ENCODE results near the gene ROBO1.
"Not testable (repeated sequence)": the region's sequence is repeated elsewhere in the genome, so short reads cannot be mapped to it uniquely, and the experiment has no call there.

ROBO1 gene

DNA sequence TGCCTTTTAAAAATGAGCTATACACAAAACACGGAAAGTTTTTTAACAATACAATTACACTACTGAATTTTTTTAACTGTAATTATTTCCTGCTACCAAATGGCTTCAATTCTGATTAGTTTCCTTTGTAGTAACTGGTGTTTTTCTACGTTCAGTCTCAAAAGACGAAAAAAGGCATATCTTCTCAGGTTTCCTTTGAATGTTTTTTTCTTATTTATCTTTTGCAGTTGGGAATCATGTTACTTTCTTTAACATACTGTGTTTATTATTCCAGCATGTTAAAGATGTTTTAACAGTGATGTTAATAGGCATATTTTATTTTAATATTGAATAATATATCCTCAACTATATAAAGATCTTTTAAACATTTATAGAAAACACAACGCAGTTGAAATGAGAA lies 1055.5 kb downstream of the ROBO1 start:
- DNase-seq, result no peak

DNA sequence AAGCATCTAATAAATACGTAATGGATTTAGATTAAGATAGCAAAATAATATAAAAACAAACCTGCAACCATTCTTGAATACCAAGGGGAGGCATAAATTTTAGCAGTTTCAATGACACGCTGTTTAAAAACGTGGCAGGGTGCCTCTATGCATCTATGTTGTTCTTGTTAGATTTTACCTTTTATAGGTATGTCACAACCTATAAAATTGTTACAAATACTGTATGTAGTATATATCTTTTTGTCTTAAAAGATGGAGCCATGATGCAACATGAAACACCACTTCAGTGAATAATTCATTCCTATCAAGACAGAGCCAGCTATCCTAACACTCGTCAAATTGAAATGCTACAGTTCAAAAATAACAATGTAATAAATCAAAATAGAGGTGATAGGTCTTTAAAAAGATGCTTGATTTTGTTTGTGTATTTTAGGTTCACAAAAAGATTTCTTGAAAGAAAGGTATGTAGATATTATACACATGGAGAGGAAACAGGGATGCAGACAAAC lies 1059.2 kb downstream of the ROBO1 start:
- no peak for DNase-seq

DNA sequence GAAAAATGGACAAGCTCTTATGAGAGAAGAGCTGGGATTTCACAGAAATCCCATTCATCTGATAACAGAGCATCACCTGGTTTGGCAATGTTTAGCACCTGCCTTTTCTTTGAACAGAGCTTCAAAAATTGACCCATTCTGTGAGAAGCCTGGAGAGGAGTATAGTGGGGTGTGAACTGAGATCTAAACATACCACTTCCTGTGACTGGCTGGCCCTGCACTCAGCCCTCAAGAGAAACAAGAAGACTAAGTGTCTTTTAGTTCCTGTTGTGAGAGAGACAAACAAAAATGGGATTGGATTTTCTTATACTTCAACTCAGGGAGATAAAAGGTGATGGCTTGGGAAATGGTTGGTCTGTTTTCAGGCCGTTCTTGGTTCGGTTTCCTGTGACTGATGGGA lies 1060.2 kb downstream of the ROBO1 start:
- DNase-seq, result no peak

DNA sequence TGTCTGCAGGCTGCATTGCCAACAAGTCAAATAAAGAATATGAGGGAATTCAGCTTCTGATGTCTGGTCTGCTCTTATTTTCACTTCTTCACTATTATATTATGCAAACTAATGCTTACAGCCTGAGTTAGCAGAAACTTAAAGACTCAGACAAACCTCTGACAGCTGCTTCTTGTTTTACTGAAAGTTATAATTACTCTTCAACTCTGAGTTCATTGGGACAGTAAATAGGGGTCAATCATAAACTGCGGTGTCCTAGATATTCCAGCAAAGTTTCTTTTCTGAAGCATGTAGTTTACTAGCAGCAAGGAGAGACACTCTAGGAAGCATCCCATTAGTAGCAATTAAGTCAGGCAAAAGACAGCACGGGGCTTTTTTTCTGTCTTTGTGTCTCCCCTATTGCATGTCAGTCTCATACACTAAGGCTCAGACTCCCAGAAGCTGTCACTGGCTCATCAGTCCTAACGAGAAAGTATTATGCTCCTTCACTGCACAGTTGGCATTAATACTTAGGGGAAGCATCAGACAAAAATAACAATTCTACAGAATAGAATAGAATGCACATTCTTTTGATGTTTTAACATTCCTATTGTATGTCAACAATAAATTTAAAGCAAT lies 1060.8 kb downstream of the ROBO1 start:
- DNase-seq, result no peak

DNA sequence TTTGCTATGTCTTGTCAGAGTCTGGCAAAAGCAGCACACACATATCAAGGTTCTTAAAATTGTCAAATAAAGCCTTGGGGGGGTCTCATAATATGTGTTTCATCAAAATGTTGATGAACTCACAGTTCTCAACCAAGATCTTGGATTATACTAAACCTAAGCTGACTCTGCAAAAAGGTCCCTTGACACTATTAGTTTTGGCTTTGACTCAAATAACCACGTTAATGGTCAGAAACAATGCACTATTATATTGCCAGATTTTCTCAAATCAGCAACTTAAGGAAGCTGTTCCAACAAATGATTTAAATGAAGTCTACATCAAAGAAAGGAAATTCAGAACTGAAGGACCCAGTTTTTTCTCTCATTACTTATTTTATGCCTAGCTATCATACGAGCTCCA lies 1063.9 kb downstream of the ROBO1 start:
- no peak for DNase-seq

DNA sequence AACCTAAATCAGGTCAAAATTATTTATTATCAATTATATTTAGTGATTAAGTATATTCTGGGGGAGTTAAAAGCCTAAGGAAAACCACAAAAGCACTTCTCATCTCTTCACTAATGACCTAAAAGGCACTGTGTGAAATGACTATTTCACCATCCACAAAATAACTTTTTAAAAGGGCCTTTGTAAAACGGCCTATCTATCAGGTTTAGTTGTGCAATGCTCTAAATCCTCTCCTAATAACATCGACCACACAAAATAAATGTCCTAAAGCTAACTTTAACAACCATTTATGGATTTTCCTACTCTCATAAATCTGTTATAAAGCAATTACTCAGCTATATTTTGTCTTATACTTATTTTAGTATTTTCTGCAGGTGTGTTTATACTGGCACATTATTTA lies 1066.3 kb downstream of the ROBO1 start:
- DNase-seq, result no peak

DNA sequence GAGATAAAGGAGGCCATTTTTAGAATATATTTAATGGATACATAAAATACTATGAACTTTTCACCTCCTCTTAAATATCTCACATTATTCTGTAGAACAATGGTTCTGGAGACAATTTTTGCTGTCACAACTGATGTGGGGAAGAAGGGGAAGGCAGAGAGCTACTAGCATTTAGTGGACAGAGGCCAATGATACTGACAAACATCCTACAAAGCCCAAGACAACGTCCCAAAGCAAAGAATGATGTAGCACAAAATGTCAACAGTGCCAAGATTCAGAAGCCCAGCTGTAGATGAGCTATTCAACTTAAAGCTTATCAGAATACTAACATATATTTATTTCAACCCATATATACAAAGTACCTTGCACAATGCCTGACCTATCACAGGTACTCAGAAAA lies 1069.4 kb downstream of the ROBO1 start:
- no peak for DNase-seq

DNA sequence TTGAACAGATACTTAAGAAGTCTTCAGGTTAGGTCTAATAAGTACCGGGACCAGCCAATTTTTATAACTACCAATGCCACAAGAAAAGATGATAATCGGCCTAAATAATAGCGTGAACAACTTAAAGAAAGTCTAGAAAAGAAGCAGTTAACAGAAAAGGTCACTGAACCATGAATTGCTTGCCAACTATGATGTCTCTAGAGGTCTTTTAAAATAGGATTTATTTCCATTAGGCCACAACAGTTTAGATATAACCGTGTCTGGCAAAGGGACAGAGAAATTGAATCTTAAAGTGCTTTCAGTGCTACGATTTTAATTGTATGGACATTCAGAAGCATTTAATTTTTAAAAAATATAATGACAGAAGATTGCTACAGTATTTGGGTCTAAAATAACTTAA lies 1070.4 kb downstream of the ROBO1 start:
- DNase-seq, result no peak

DNA sequence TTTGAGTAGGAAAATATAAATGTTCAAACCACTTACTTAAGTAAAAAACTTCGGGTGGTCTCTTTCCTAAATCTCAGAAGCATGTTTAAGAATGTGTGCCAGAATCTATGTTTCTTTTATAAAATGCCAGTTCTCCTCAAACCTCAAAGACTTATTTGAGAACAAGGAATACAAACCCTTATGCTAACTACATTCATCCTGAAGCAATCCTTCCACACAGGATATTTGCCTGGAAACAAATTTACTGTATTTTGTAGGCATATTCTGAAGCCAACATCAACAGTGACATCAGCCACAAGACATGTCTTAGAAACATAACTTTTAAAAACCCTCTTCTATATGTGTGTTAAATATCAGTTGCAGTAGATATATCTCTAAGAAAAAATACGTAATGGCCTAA lies 1077.0 kb downstream of the ROBO1 start:
- DNase-seq, result no peak

DNA sequence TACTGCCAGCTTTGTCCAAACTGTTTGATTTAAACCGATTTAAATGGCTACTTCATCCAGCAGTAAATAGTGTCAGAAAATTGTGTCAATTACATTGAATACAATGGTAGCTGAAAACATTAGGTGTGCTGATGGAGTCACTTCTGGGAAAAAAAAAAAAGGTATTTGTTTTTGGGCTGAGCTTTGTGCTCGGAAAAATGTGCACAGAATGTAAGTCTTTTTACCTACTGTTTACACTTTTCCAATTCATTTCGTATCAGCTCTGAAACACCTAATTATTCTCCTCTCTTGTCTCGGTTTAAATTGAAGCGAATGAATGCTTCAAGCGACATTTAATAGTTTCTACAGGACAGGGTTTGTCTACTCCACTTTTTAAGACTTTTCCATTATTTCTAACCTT lies 1078.4 kb downstream of the ROBO1 start:
- DNase-seq, result no peak

DNA sequence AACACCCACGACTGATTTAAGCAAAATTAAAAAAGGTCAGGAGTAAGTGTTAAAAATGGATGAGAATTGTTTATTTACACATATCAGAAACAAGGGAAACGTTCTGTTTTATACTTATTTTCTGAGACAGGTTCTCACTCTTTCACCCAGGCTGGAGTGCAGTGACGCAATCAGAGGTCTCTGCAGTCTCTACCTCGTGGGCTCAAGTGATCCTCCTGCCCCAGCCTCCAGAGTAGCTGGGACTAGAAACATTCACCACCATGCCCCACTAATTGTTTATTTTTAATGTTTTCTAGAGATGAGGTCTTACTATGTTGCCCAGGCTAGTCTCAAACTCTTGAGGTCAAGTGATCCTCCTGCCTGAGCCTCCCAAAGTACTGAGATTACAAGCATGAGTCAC lies 1080.3 kb downstream of the ROBO1 start:
- DNase-seq, result no peak

DNA sequence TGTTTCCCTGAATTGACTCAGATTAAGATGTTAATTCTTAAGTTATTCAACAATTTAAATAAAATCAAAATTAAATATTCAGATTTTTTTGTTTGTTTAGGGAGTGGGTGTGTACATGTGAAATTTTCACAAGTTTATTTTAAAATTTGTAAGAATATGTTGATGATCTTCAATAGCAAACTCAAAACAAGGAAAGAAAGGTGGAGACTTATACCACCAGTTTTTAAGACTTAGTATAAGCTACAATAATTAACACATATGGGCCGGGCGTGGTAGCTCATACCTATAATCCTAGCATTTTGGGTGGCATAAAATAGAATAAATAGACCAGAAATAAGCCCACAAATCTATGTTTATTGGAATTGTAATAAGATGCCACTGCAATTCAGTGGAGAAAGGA lies 1084.5 kb downstream of the ROBO1 start:
- DNase-seq, result no peak

DNA sequence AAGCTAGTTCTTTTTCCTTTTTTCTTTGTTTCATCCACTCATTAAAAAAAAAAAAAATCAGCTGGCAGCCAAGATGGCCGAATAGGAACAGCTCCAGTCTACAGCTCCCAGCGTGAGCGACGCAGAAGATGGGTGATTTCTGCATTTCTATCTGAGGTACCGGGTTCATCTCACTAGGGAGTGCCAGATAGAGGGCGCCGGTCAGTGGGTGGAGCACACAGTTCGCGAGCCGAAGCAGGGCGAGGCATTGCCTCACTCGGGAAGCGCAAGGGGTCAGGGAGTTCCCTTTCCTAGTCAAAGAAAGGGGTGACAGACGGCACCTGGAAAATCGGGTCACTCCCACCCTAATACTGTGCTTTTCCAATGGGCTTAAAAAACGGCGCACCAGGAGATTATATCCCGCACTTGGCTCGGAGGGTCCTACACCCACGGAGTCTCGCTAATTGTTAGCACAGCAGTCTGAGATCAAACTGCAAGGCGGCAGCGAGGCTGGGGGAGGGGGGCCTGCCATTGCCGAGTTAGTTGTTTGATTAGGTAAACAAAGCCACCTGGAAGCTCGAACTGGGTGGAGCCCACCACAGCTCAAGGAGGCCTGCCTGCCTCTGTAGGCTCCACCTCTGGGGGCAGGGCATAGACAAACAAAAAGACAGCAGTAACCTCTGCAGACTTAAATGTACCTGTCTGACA lies 1092.5 kb downstream of the ROBO1 start:
- not testable (repeated sequence) for DNase-seq

DNA sequence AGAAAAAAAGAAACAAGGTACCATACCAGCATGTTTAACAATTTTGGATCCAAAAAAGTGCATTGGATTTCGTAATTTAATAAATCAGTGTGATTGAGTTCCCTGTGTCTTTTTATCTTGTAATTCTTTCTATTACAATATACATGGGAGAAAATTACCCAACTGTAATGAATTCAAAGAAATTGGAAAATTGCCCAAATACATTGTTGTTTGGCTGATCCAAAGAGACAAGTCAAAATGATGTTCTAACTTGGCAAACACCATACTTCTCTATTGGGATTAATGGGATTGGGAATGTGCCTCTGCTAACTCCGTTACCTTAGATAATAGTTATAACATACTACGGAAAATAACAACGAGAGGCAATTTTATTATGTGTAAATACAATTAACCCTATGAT lies 1097.1 kb downstream of the ROBO1 start:
- no peak for DNase-seq

DNA sequence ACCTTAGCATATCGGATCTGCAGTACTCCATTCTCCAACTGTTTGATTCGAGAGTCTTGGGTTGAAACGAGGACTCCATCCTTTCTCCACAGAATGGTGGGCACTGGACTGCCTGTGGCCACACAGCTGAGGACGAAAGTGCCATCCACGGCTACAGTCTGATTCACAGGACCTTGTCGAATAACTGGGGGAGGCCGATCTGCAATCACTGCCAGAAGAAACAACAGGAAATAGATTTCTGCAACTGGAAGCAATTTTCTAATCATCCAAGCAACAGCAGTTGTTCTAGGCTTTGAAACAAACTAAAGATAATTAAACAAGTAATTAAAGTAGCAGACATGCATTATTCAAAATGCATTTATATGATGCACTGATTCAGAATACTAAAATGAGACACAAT lies 1097.7 kb downstream of the ROBO1 start:
- DNase-seq, result no peak

DNA sequence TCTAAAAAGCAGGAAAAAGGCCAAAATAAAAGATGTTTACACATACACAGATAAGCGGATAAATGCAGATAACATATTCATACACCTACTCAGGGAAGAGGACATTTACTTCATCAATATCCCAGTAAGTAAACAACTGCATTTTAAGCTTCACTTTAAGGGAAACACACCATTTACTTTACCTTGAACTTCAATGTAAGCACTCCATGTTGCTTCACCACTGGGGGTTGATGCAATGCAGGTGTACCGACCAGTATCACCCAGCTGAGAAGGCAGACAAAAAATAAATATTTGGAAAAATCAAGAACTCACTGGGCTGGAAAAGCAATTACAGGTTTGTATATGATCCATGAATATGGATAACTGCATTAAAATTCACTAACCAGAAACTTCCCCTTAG lies 1099.5 kb downstream of the ROBO1 start:
- DNase-seq, result no peak

DNA sequence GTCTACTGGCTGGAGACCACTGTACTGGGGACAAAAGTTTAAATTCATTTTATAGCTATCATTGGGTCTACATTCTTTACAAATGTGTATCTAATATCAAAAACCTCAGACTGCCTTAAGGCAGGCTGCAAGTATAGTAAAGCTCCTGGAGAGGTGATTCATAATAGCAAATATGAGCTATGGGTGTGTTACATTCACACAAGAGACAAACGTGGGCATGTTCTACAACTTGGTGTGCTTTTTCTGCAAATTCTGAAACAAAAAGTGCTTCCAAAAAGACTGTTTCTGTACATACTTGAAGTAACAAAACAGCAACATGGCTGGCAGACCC lies 1101.4 kb downstream of the ROBO1 start:
- DNase-seq, result no peak

DNA sequence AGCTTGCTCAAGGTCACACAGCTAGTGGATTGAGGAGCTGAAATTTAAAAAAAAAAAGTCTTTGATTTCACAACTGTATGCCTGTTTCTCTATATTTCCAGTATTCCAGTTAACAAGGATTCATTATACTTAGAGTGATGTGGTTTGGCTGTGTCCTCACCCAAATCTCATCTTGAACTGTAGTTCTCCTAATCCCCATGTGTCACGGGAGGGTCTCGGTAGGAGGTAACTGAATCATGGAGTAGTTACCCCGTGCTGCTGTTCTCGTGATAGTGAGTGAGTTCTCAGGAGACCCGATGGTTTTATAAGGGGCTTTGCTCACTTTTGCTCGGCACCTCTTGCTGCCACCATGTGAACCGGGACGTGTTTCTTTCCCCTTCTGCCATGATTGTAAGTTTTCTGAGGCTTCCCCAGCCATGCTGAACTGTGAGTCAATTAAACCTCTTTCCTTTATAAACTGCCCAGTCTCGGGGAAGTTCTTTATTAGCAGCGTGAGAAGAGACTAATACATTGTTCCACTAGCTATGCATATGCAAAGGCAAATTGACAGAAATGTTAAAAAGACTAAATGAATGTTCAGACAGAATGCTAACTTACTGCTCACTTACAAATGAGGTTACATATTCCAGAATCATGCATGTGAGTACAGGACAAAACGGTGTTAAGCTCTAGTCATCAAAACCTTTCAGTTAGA lies 1101.9 kb downstream of the ROBO1 start:
- DNase-seq, result no peak

DNA sequence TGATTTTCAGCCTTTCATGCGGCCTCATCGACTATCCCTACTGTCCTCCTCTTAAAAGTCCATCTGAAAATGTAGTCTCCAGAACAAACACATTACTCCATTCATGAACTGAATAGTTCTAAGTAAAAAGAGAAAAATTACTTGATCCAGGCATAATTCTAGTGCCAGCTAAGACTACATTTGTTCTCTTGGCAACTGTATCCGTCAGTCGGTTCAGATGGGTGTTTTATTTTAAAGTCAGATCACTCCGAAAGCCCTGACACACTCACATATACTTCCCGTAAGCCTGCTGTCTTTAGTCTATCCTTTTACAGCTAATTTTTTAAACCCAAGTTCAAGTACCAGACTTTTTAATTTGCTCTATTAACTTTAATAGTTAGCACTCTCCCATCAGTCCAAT lies 1102.7 kb downstream of the ROBO1 start:
- DNase-seq, result no peak

DNA sequence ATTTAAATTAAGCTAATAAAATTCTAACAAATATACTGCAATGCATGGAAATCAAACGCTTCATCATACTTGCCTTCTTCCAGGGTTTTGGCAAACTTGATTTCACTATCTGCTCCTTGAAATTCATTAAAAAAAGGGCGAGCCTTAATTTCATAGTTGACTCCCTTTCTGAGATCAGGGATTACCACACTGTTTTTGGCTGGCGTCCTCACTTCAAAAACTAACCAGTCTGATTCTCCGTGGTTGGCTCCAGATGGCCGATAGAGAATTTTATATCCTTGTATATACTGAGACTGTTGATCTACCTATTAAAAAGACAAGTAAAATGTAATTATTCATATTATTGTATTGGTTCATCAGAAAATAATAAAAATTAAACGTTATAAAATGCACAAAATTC lies 1106.8 kb downstream of the ROBO1 start:
- DNase-seq, result no peak

DNA sequence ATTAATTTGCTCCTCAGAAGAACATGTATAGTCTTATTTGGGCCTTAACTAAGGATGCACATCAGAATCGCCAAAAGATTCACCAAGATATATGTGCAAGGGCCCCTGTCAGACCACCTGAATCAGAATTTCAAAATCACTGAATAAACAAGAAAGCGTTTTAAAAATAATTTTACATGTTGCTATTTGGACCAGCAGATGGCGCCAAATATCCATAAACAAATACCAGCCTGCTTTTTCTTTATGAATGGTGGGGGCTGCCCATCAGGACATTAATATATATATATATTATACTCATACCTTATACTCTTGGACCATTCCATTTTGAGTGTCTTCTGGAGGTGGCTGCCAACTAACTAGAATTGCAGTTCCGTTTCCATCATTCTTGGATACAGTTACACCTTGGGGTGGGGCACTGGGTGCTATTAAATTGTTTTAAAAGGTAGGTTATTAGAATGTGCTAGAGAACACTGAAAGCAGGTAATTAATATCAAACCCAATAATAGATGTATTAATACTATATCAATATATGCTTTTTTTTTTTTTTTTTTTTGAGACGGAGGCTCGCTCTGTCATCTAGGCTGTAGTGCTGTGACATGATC lies 1108.3 kb downstream of the ROBO1 start:
- DNase-seq, result peak; percentile 43

DNA sequence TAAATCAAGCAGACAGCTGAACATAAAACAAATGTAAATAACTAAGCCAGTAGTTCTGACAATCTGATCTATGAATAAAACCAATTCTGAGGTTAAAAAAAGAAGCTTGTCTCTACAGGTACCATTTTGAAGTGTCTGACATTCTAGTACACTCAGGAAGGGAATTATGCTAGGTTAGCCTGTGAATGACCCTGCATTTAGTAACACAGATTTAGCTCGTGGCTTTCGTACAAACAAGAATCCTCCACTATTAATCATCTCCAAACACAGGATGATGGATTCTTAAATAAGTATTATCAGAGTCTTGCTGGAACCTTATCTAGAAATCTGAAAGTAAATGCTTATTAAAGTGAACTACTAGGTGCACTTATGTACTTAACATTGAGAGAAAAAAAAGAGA lies 1120.1 kb downstream of the ROBO1 start:
- no peak for DNase-seq

DNA sequence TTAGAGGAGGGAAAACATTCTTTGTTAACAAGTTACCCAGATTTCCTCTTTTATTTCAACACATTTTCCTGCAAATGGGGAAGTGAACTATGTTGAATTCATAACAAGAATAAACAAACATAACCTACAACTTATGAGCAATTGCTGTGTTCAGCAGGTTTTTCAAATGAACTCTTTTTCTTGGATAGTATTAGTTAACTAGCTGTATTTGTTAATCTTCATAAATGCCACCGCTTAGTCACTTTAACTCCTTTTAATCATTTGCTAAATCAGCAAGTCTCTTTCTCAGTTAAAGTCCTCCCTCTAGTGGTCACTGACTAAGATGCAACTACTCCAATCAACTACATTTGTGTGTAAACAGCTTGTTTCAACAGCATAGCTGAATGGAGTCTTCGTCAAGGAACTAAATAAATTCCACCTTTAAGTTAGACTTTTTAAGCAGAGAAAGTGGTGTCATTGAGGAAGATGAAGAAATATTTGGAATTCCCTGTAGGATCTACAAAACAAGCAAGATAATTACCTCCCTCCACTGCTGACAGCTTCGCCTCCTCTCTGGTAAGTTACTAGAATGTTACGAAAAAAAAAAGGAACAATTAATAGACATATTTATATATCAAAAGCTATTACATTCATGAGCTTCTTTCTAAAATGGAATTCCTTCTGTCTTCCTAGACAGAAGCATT lies 1122.0 kb downstream of the ROBO1 start:
- no peak for DNase-seq

DNA sequence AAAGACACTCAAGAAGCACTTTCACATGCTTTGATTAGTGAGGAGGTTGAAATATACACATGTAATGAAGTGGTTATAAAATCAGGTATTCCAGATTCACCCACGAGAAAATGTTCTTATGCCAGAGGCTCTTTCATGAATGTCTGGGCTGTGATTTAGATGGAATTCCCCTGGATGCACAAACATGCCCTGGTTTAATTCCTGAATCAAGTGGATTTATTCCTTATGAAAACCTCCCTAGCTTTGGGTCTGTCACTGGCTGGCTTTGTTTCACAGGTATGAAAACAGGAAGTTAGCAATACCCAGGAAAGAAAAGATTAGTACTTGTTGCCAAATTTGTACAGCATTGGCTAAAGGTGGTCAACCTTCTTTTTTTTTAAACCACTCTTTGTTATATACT lies 1123.0 kb downstream of the ROBO1 start:
- no peak for DNase-seq
